ENCODE results near the gene CDCA8. TPM values are rescaled to one million over a fixed set of nuclear protein-coding genes. Genes with fewer than 3 reads are reported as not detected.

The CDCA8 gene
- total and polyA plus RNA-seq, 2 of the 13 experiments (the other 11 are each of a cell fraction or from before 2014, with no cell fraction given) = 24.1 to 38.6 TPM

- peaks cover 17 to 52% of the 10 kb centered on the region in 2 experiments for H3K36me3 ChIP-seq (replicated peaks in 1 of 2; ENCODE audit: control insufficient read depth in 1 of 2, insufficient read depth in 2 of 2, low read length in 2 of 2)
- CTCF ChIA-PET (ENCODE audit: low intra/inter-chr PET ratio, low total read pairs) = no interaction called here
- no peak overlapping the region for H3K9ac ChIP-seq (ENCODE audit: insufficient read depth, low read depth, low read length)
- no peak overlapping the region for H3K27ac ChIP-seq (ENCODE audit: extremely low read length, insufficient read depth, low read length)
- in situ Hi-C loops (cut with HindIII; ENCODE audit: extremely low pct_ligation_motif_present, low pct_unique_long_range_greater_than_20kb) (no loop called here), intact Hi-C loops (cut with micrococcal nuclease; ENCODE audit: unreplicated experiment) (no loop called here)
- FAIRE-seq (no peak), DNase-seq (ENCODE audit: low spot score) (no peak), ATAC-seq (no peak)
- no peaks in the 10 kb centered on the region for H3K27me3 ChIP-seq (ENCODE audit: control insufficient read depth in 1 of 2, insufficient read depth in 2 of 2, low read length in 2 of 2)
- TF ChIP-seq, protein P1, sequence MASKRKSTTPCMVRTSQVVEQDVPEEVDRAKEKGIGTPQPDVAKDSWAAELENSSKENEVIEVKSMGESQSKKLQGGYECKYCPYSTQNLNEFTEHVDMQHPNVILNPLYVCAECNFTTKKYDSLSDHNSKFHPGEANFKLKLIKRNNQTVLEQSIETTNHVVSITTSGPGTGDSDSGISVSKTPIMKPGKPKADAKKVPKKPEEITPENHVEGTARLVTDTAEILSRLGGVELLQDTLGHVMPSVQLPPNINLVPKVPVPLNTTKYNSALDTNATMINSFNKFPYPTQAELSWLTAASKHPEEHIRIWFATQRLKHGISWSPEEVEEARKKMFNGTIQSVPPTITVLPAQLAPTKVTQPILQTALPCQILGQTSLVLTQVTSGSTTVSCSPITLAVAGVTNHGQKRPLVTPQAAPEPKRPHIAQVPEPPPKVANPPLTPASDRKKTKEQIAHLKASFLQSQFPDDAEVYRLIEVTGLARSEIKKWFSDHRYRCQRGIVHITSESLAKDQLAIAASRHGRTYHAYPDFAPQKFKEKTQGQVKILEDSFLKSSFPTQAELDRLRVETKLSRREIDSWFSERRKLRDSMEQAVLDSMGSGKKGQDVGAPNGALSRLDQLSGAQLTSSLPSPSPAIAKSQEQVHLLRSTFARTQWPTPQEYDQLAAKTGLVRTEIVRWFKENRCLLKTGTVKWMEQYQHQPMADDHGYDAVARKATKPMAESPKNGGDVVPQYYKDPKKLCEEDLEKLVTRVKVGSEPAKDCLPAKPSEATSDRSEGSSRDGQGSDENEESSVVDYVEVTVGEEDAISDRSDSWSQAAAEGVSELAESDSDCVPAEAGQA (IDR thresholded peaks at IDR 0.05; ENCODE audit: low read depth) = no peak
- TF ChIP-seq, protein P1 (CRISPR knock-in tag; IDR thresholded peaks at IDR 0.05; ENCODE audit: borderline replicate concordance) = no peak
- TF ChIP-seq SCMH1 (CRISPR knock-in tag; IDR thresholded peaks at IDR 0.05; ENCODE audit: borderline replicate concordance) (no peak), ZNF83 (CRISPR knock-in tag; IDR thresholded peaks at IDR 0.05; ENCODE audit: borderline replicate concordance) (no peak), NRL (CRISPR knock-in tag; IDR thresholded peaks at IDR 0.05; ENCODE audit: borderline replicate concordance) (no peak), HIC2 (CRISPR knock-in tag; IDR thresholded peaks at IDR 0.05; ENCODE audit: low read depth) (no peak), ZBTB20 (CRISPR knock-in tag; IDR thresholded peaks at IDR 0.05; ENCODE audit: borderline replicate concordance, low read depth) (no peak), ZNF652 (CRISPR knock-in tag; IDR thresholded peaks at IDR 0.05; ENCODE audit: borderline replicate concordance, low read depth) (no peak), ZNF282 (IDR thresholded peaks at IDR 0.05; ENCODE audit: partially characterized antibody) (no peak), CSRNP2 (CRISPR knock-in tag; conservative IDR thresholded peaks at IDR 0.05; ENCODE audit: low read depth) (no peak)
- POLR2A ChIA-PET = no interaction called here
- H2AFZ ChIP-seq (ENCODE audit: low read length) = no peak overlapping the region
- BruUV-seq (replicated peaks) = no TSS peak
- no peaks in the 10 kb centered on the region for H3K9me3 ChIP-seq (ENCODE audit: low read length)
- H4K20me1 ChIP-seq (ENCODE audit: insufficient read depth, low read length) = no peaks in the 10 kb centered on the region
- no peaks in the 10 kb centered on the region for H3K79me2 ChIP-seq (ENCODE audit: insufficient read depth, low read length)
- no peak overlapping the region for H3K4me2 ChIP-seq (ENCODE audit: low read depth, low read length)
- H3K4me1 ChIP-seq (ENCODE audit: insufficient read depth, low read length) = no peaks in the 10 kb centered on the region
- H3K4me3 ChIP-seq (replicated peaks in 1 of 3; ENCODE audit: insufficient read depth in 1 of 3, low read depth in 2 of 3, low read length in 3 of 3) = no peak overlapping the region
- WGBS (ENCODE audit: low lambda C conversion rate) = 94% methylated on average over 4 of the region's 4 CpGs
Measured at GRCh38 chr1:37708471-37708870, 16.2 kb downstream of the CDCA8 start.

Measured in HepG2 (cell line).